ENCODE measurements around the gene IDH3G.
"Not testable (repeated sequence)": the region's sequence is repeated elsewhere in the genome, so short reads cannot be mapped to it uniquely, and the experiment has no call there.

The IDH3G gene

DNA sequence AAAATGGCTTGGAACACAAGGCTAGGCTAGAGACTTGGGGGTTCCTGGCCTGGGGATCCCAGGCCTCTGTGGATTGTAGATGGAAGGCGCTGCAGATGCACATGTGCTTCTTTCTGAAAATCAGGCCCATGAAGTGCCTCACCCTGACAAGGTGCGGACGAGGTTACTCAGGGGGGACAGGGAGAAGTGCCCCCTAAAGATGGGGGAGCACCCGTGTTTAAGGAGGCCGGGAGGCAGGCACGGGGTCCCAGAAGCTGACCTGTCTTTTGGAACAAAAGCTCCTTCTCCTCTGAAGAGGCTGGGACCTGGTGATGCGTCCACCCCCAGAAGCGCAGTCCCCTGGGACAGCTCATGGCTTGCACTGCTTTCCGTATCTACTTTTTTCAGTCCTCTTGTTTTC lies 33.7 kb upstream of the IDH3G start:
- no peak for DNase-seq (ENCODE audit: low read depth, low spot score)
- Histone ChIP-seq H3K9me3 (ENCODE audit: control insufficient read depth, insufficient read depth, low read length) (no peaks in the 10 kb centered on the region), H3K36me3 (ENCODE audit: control insufficient read depth, insufficient read depth, low read length) (no peaks in the 10 kb centered on the region; the same call in 1 of the 2 replicates), H3K27ac (ENCODE audit: low read length) (no peak overlapping the region), H3K4me3 (ENCODE audit: low read length) (peak overlapping the region; percentile 8; the same call in 1 of the 2 replicates), H3K27me3 (ENCODE audit: control insufficient read depth, insufficient read depth, low read length) (no peaks in the 10 kb centered on the region), H3K4me1 (ENCODE audit: control insufficient read depth, insufficient read depth, low read length) (peaks cover 8% of the 10 kb centered on the region)
- no CpG with 5 or more reads among the region's 9 CpGs for WGBS (ENCODE audit: insufficient coverage, insufficient read length)

DNA sequence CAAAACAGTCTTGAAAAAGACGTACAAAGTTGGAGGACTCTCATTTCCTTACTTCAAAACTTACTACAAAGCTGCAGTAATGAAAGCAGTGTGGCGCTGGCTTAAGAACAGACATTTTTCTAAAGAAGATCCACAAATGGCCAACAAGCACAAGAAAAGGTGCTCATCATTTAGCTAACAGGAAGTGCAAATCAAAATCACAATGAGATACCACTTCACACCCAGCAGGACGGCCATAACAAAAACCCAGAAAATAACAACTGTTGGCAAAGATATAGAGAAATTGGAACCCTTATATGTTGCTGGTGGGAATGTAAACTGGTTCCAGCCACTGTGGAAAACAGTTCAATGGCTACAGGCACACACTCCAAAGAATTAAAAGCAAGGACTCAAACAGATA lies 32.8 kb upstream of the IDH3G start:
- H3K36me3 ChIP-seq (ENCODE audit: control insufficient read depth, insufficient read depth, low read length), result no peaks in the 10 kb centered on the region; the same call in 1 of the 2 replicates
- no CpG with 5 or more reads among the region's 3 CpGs for WGBS (ENCODE audit: insufficient coverage, insufficient read length)
- no peaks in the 10 kb centered on the region for H3K27me3 ChIP-seq (ENCODE audit: control insufficient read depth, insufficient read depth, low read length)
- DNase-seq (ENCODE audit: low read depth, low spot score), result no peak
- no peaks in the 10 kb centered on the region for H3K9me3 ChIP-seq (ENCODE audit: control insufficient read depth, insufficient read depth, low read length)
- no peak overlapping the region for H3K27ac ChIP-seq (ENCODE audit: low read length)
- peaks cover 10% of the 10 kb centered on the region for H3K4me1 ChIP-seq (ENCODE audit: control insufficient read depth, insufficient read depth, low read length)
- H3K4me3 ChIP-seq (ENCODE audit: low read length), result no peak overlapping the region

DNA sequence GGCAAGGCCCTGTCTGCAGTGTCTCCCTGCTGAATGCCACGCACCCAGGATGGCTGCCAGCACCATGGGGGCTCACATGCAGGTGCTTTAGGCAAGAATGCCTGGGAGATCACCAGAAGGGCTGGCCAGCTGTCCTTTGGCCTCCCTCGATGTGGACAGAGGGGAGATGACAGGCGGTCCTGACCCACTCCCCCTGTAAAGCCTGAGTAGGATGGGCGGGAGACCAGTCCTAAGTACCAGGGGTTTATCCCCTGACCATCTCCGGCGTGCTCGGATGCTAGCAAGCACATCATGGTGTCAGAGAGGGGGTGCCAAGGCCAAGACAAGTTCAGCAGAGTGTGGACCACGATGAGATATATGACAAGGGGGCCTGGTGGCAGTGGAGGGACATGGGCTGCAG lies 30.9 kb upstream of the IDH3G start:
- H3K36me3 ChIP-seq (ENCODE audit: control insufficient read depth, insufficient read depth, low read length), result no peaks in the 10 kb centered on the region; the same call in 1 of the 2 replicates
- H3K4me3 ChIP-seq (ENCODE audit: low read length), result no peak overlapping the region
- H3K27ac ChIP-seq (ENCODE audit: low read length), result no peak overlapping the region
- H3K9me3 ChIP-seq (ENCODE audit: control insufficient read depth, insufficient read depth, low read length), result no peaks in the 10 kb centered on the region
- DNase-seq (ENCODE audit: low read depth, low spot score), result no peak
- H3K27me3 ChIP-seq (ENCODE audit: control insufficient read depth, insufficient read depth, low read length), result no peaks in the 10 kb centered on the region
- no CpG with 5 or more reads among the region's 8 CpGs for WGBS (ENCODE audit: insufficient coverage, insufficient read length)
- peaks cover 10% of the 10 kb centered on the region for H3K4me1 ChIP-seq (ENCODE audit: control insufficient read depth, insufficient read depth, low read length)

DNA sequence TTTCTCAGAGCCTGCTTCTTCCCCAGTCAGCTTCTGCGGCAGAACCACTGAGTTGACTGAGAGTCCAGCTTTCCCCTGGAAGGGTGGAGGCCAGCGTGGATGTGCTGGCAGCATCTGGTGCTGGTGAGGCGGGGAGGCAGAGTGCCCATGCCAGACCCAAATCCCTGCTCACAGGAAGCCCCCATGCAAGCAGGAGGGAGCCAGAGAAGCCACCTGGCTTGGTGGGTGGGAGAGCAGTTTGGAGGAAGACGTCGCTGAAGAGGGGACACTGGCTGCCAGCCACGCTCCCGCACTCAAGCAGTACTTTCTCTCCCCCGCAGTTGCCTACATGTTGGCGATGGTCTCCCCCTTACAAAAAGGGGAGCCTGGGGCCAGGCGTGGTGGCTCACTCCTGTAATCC lies 30.2 kb upstream of the IDH3G start:
- H3K9me3 ChIP-seq (ENCODE audit: control insufficient read depth, insufficient read depth, low read length), result no peaks in the 10 kb centered on the region
- H3K36me3 ChIP-seq (ENCODE audit: control insufficient read depth, insufficient read depth, low read length), result no peaks in the 10 kb centered on the region
- WGBS (ENCODE audit: insufficient coverage, insufficient read length), result no CpG with 5 or more reads among the region's 10 CpGs
- H3K4me1 ChIP-seq (ENCODE audit: control insufficient read depth, insufficient read depth, low read length), result peaks cover 12% of the 10 kb centered on the region
- H3K4me3 ChIP-seq (ENCODE audit: low read length), result no peak overlapping the region
- no peaks in the 10 kb centered on the region for H3K27me3 ChIP-seq (ENCODE audit: control insufficient read depth, insufficient read depth, low read length)
- DNase-seq (ENCODE audit: low read depth, low spot score), result no peak
- H3K27ac ChIP-seq (ENCODE audit: low read length), result no peak overlapping the region

DNA sequence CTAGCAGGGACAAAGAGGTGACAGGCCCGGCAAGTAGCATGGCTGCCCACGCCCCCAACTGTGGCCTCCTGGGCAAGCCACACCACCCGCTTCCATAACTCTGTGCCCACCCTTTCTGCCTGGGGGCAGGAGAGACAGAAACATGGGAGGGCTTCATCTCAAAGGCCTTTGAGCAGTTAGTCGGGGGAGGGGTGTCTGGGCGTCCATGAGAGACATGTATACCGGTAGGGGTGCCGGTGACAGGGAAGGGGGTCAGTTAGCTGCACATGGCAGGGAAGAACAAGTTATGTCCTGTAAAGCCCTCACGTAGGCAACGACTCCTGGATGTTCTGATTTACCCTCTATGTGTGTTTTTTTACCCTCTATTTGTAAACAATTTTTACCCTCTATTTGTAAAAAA lies 26.9 kb upstream of the IDH3G start:
- Histone ChIP-seq H3K27ac (ENCODE audit: low read length) (no peak overlapping the region), H3K36me3 (ENCODE audit: control insufficient read depth, insufficient read depth, low read length) (no peaks in the 10 kb centered on the region), H3K4me3 (ENCODE audit: low read length) (no peak overlapping the region), H3K4me1 (ENCODE audit: control insufficient read depth, insufficient read depth, low read length) (peaks cover 13% of the 10 kb centered on the region), H3K27me3 (ENCODE audit: control insufficient read depth, insufficient read depth, low read length) (no peaks in the 10 kb centered on the region), H3K9me3 (ENCODE audit: control insufficient read depth, insufficient read depth, low read length) (no peaks in the 10 kb centered on the region)
- WGBS (ENCODE audit: insufficient coverage, insufficient read length), result no CpG with 5 or more reads among the region's 9 CpGs
- no peak for DNase-seq (ENCODE audit: low read depth, low spot score)

DNA sequence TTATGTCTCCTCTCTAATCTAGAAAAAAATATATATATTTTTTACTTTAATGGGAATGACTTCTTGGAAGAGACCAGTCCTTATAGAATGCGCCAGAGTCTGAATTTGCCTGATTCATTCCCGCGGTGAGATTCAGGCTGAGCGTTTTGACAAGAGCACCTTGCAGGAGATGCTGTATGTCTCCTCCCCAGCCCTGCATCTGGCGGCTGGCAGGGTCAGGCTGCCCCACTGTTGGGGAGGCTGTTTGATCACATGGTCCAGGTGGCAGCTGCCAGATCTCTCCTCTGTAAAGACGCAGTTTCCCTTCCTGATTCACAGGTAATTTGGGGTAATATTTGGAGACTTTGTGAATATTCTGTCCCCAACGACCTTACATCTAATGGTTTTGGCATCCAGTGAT lies 26.4 kb upstream of the IDH3G start:
- H3K4me1 ChIP-seq (ENCODE audit: control insufficient read depth, insufficient read depth, low read length), result peaks cover 13% of the 10 kb centered on the region
- no peaks in the 10 kb centered on the region for H3K9me3 ChIP-seq (ENCODE audit: control insufficient read depth, insufficient read depth, low read length)
- no peak for DNase-seq (ENCODE audit: low read depth, low spot score)
- H3K36me3 ChIP-seq (ENCODE audit: control insufficient read depth, insufficient read depth, low read length), result no peaks in the 10 kb centered on the region
- WGBS (ENCODE audit: insufficient coverage, insufficient read length), result no CpG with 5 or more reads among the region's 7 CpGs
- H3K4me3 ChIP-seq (ENCODE audit: low read length), result no peak overlapping the region
- no peak overlapping the region for H3K27ac ChIP-seq (ENCODE audit: low read length)
- H3K27me3 ChIP-seq (ENCODE audit: control insufficient read depth, insufficient read depth, low read length), result no peaks in the 10 kb centered on the region

DNA sequence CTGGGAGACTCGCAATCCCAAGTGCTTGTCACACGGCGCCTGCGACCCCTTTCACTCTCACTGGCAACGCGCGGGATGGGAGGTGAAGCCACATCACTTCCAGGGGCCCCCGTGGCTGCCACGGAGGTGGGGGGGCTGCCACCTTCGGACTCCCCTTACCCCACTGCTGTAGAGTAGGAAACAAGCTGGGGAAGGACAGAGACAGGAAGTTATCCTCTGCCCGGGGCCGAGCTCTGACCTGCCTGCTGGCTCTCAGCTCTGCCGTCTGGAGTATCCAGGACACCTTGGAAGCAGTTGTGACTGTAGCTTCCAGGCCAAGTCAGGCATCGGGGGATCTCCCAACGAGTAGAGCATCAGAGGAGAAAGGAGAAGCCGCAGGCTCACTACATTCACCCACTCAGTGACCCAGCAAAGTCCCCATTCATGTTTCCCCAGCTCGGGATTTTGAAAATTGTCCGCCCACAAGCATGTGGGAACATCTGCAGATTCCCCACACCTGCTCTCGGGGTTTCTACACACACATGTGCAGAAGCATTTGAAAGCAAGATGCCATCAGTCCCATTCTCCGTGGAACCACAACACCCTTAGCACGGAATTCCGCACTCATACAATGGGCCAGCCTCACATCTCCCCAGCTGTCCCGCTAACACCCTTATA lies 25.3 kb upstream of the IDH3G start:
- H3K27ac ChIP-seq (ENCODE audit: low read length), result no peak overlapping the region
- H3K9me3 ChIP-seq (ENCODE audit: control insufficient read depth, insufficient read depth, low read length), result no peaks in the 10 kb centered on the region
- WGBS (ENCODE audit: insufficient coverage, insufficient read length), result no CpG with 5 or more reads among the region's 23 CpGs
- no peaks in the 10 kb centered on the region for H3K27me3 ChIP-seq (ENCODE audit: control insufficient read depth, insufficient read depth, low read length)
- H3K4me3 ChIP-seq (ENCODE audit: low read length), result peak overlapping the region; percentile 36; the same call in 1 of the 2 replicates
- H3K4me1 ChIP-seq (ENCODE audit: control insufficient read depth, insufficient read depth, low read length), result peaks cover 9% of the 10 kb centered on the region; the same call in 1 of the 2 replicates
- no peaks in the 10 kb centered on the region for H3K36me3 ChIP-seq (ENCODE audit: control insufficient read depth, insufficient read depth, low read length)
- no peak for DNase-seq (ENCODE audit: low read depth, low spot score)

DNA sequence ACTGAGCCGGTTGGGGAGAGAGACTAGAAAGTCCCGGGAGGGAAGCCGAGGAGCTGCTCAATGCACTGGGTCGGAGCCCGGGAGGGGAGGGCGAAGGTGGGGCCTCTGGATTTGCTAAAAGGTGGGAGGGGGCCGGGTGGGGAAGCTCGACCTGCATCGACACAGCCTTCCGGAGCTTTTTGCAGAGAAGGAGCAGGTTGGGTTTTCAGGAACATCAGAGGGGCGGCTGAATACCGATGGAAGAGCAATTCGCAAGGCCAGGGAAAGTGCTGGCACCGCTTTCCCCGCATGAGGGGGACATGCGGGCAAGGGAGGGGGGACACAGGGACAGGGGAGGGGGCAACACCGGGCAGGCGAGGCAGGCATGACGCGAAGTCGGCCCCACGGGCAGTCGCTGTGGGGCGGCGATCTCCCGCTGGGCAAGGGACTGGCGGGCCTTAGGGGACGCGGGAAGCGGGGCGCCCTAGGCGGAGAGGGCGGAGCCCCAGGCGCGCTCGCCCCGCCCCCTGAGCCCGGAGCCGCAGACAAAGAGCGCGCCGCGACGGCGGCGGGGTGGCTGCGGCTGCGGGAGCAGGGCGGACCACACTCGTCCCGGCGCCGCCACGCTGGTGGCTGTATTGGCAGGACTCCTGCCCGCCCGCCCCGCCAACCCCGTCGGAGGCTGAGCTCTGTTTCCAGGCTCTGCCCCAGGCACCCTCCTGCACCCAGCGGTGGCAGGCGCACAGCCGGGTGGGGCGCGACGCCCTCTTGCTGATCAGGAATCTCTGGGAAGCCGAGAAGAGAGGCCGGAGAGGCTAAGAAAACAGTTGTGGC lies 24.6 kb upstream of the IDH3G start:
- DNase-seq (ENCODE audit: low read depth, low spot score), result no peak
- peak overlapping the region; percentile 36; the same call in 1 of the 2 replicates for H3K4me3 ChIP-seq (ENCODE audit: low read length)
- no peaks in the 10 kb centered on the region for H3K36me3 ChIP-seq (ENCODE audit: control insufficient read depth, insufficient read depth, low read length)
- no peak overlapping the region for H3K27ac ChIP-seq (ENCODE audit: low read length)
- H3K27me3 ChIP-seq (ENCODE audit: control insufficient read depth, insufficient read depth, low read length), result no peaks in the 10 kb centered on the region
- no peaks in the 10 kb centered on the region for H3K9me3 ChIP-seq (ENCODE audit: control insufficient read depth, insufficient read depth, low read length)
- no CpG with 5 or more reads among the region's 67 CpGs for WGBS (ENCODE audit: insufficient coverage, insufficient read length)
- peaks cover 7% of the 10 kb centered on the region; the same call in 1 of the 2 replicates for H3K4me1 ChIP-seq (ENCODE audit: control insufficient read depth, insufficient read depth, low read length)

DNA sequence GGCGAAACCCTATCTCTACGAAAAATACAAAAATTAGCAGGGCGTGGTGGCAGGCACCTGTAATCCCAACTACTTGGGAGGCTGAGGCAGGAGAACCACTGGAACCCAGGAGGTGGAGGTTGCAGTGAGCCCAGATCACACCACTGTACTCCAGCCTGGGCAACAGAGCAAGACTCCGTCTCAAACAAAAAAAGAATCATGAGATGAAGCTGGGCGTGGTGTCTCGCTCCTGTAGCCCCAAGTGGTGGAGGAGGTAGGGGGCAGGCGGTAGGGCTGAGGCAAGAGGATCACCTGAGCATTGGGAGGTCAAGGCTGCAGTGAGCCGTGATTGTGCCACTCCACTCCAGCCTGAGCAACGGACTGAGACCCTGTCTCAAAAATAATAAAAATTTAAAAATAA lies 23.9 kb upstream of the IDH3G start:
- not testable (repeated sequence) for H3K4me3 ChIP-seq (ENCODE audit: low read length); H3K27ac ChIP-seq (ENCODE audit: low read length); H3K36me3 ChIP-seq (ENCODE audit: control insufficient read depth, insufficient read depth, low read length); H3K4me1 ChIP-seq (ENCODE audit: control insufficient read depth, insufficient read depth, low read length); H3K27me3 ChIP-seq (ENCODE audit: control insufficient read depth, insufficient read depth, low read length); DNase-seq (ENCODE audit: low read depth, low spot score); H3K9me3 ChIP-seq (ENCODE audit: control insufficient read depth, insufficient read depth, low read length)
- no CpG with 5 or more reads among the region's 9 CpGs for WGBS (ENCODE audit: insufficient coverage, insufficient read length)

DNA sequence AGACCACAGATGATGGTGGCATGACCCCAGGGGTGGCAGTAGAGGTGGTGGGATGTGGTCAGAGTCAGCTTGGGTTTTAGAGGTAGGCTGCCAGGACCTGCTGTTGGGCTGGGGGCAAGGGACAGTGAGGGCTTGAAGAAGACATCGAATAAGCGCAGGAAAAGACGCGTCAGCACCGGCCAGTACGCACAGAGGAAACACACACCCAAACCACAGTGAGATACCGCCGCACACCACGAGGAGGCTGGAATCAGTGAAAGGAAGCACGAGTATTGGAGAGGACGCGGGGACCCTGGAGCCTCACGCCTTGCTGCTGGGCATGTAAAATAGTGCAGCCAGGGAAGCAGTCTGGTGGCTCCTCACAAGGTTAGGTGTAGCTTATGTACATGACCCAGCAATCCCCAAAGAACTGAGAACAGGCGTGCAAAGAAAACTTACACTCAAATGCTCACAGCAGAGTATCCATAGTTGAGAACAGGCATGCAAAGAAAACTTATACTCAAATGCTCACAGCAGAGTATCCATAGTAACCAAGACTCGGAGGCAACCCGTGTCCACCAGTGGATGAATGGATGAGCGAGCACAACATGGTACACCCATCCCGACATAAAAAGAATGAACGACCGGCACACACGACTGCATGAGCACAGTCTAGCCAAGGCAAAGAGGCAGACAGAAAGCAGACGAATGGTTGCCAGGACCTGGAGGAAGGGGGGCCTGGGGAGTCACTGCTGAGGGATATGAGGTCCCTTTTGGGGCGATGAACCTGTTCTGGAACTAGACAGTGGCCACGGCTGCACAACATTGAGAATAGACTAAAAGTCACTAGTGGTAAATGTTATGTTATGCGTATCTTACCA lies 22.9 kb upstream of the IDH3G start:
- no peak overlapping the region for H3K27ac ChIP-seq (ENCODE audit: low read length)
- no peaks in the 10 kb centered on the region for H3K9me3 ChIP-seq (ENCODE audit: control insufficient read depth, insufficient read depth, low read length)
- no peaks in the 10 kb centered on the region for H3K27me3 ChIP-seq (ENCODE audit: control insufficient read depth, insufficient read depth, low read length)
- DNase-seq (ENCODE audit: low read depth, low spot score), result no peak
- no peak overlapping the region for H3K4me3 ChIP-seq (ENCODE audit: low read length)
- H3K36me3 ChIP-seq (ENCODE audit: control insufficient read depth, insufficient read depth, low read length), result no peaks in the 10 kb centered on the region
- peaks cover 9% of the 10 kb centered on the region; the same call in 1 of the 2 replicates for H3K4me1 ChIP-seq (ENCODE audit: control insufficient read depth, insufficient read depth, low read length)
- no CpG with 5 or more reads among the region's 25 CpGs for WGBS (ENCODE audit: insufficient coverage, insufficient read length)

Measured in iPS DF 6.9 (cell line).